ENCODE results near the gene GHR.

Gene GHR

DNA sequence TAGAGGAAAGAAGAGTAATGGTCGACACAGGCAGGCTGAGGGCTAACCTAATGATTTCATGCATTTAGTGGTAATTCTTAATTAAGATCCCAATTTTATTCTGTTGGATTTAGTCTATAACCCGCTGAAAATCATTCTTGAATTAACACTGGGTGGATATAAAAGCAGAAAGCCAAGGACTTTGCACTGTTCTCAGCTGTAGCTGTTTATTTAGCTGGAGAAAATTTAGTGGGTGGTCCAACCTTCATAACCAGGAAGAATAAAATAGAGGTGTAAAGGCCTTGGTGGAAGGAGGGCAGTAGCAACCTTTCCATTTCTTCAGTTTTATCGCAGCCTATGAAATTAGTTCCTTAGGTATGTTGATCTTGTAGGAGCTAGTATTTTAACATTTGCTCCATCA, 92.3 kb downstream of the GHR start:
- Histone ChIP-seq H3K4me2 (ENCODE audit: low read depth, low read length, poor library complexity, severe bottlenecking) (no peak overlapping the region), H3K9ac (ENCODE audit: low read depth, low read length, poor library complexity, severe bottlenecking) (no peak overlapping the region), H3K9me3 (ENCODE audit: insufficient read depth, low read depth, low read length) (no peaks in the 10 kb centered on the region), H2AFZ (ENCODE audit: low read length) (no peak overlapping the region), H3K79me2 (ENCODE audit: insufficient read depth, low read length) (no peaks in the 10 kb centered on the region), H4K20me1 (ENCODE audit: insufficient read depth, low read length, poor library complexity, severe bottlenecking) (no peaks in the 10 kb centered on the region), H3K27me3 (ENCODE audit: insufficient read depth, low read length, poor library complexity, severe bottlenecking) (no peaks in the 10 kb centered on the region), H3K9me2 (replicated peaks; ENCODE audit: low read depth, low read length) (no peaks in the 10 kb centered on the region), H3F3A (ENCODE audit: low read depth) (no peaks in the 10 kb centered on the region), H3K4me3 (ENCODE audit: low read length, poor library complexity, severe bottlenecking) (no peak overlapping the region), H3K4me1 (ENCODE audit: insufficient read depth, low read length, poor library complexity, severe bottlenecking) (no peaks in the 10 kb centered on the region), H3K36me3 (ENCODE audit: insufficient read depth, low read length) (no peaks in the 10 kb centered on the region)
- no peak for TF ChIP-seq EZH2phosphoT487 (IDR thresholded peaks at IDR 0.05; ENCODE audit: borderline replicate concordance)
- TF ChIP-seq, protein P1, sequence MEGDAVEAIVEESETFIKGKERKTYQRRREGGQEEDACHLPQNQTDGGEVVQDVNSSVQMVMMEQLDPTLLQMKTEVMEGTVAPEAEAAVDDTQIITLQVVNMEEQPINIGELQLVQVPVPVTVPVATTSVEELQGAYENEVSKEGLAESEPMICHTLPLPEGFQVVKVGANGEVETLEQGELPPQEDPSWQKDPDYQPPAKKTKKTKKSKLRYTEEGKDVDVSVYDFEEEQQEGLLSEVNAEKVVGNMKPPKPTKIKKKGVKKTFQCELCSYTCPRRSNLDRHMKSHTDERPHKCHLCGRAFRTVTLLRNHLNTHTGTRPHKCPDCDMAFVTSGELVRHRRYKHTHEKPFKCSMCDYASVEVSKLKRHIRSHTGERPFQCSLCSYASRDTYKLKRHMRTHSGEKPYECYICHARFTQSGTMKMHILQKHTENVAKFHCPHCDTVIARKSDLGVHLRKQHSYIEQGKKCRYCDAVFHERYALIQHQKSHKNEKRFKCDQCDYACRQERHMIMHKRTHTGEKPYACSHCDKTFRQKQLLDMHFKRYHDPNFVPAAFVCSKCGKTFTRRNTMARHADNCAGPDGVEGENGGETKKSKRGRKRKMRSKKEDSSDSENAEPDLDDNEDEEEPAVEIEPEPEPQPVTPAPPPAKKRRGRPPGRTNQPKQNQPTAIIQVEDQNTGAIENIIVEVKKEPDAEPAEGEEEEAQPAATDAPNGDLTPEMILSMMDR (conservative IDR thresholded peaks at IDR 0.05; ENCODE audit: low read length) = no peak

DNA sequence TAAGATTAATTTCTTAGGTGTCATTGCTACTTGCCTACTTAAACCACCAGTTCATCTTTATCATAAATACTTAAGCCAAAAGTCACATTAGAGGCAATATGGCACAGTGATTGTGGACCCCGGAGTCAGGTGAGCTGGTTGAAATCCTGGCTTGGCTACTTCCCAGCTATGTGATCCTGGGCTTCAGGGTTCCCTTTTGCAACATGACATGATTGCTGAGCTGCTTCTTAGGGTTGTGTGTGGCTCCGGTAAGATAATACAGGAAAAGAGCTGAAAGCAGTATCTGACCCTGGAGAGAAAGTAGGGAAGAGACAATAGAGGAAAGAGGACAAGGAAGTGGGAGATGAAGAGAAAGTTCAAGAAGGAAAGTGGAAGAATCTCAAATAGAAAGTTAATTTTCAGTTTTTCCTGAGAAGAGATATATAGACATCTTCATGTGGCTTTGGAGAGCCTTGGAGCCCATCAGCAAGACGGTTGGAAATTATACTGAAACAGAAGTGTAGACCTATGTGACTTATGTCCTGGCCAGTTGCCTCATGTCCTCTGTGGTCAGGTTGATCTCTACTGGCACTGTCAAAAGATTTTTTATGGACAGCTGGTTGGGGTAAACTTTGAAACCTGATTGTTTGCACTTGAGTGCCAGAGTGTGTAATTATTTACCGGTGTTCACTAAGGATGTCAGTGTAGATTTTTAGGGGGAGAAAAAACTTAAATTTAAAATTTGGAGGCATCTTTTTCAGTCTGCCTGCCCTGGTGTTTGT, 93.2 kb downstream of the GHR start:
- no peaks in the 10 kb centered on the region for H3F3A ChIP-seq (ENCODE audit: low read depth)
- H3K9me3 ChIP-seq (ENCODE audit: insufficient read depth, low read depth, low read length) = no peaks in the 10 kb centered on the region
- no peak overlapping the region for H3K4me2 ChIP-seq (ENCODE audit: low read depth, low read length, poor library complexity, severe bottlenecking)
- no peaks in the 10 kb centered on the region for H3K79me2 ChIP-seq (ENCODE audit: insufficient read depth, low read length)
- no peaks in the 10 kb centered on the region for H4K20me1 ChIP-seq (ENCODE audit: insufficient read depth, low read length, poor library complexity, severe bottlenecking)
- no peaks in the 10 kb centered on the region for H3K4me1 ChIP-seq (ENCODE audit: insufficient read depth, low read length, poor library complexity, severe bottlenecking)
- no peaks in the 10 kb centered on the region for H3K27me3 ChIP-seq (ENCODE audit: insufficient read depth, low read length, poor library complexity, severe bottlenecking)
- no peak overlapping the region for H3K4me3 ChIP-seq (ENCODE audit: low read length, poor library complexity, severe bottlenecking)
- H3K9me2 ChIP-seq (replicated peaks; ENCODE audit: low read depth, low read length) = no peaks in the 10 kb centered on the region
- TF ChIP-seq EZH2phosphoT487 (IDR thresholded peaks at IDR 0.05; ENCODE audit: borderline replicate concordance) = no peak
- H3K36me3 ChIP-seq (ENCODE audit: insufficient read depth, low read length) = no peaks in the 10 kb centered on the region
- no peak overlapping the region for H3K9ac ChIP-seq (ENCODE audit: low read depth, low read length, poor library complexity, severe bottlenecking)
- H2AFZ ChIP-seq (ENCODE audit: low read length) = no peak overlapping the region

DNA sequence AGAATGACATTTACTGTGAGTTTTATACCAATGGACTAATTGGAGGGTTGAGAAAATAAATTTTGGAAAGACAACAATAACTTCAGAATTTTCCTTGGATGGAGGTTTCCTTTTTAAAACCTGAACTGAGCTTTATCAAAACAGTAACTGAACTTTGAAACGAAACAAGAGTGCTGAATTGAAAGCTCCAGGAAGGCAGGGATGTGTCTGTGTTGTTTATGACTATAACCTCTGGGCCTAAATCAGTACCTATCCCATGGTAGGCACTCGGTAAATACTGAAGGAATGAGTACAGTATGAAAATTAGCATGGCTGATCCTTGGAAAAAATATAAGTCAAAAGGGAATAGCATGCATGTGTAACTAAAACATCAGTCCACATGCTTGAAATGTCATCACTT, 93.9 kb downstream of the GHR start:
- TF ChIP-seq EZH2phosphoT487 (IDR thresholded peaks at IDR 0.05; ENCODE audit: borderline replicate concordance) = no peak
- TF ChIP-seq, protein P1 (conservative IDR thresholded peaks at IDR 0.05; ENCODE audit: low read length) = no peak
- Histone ChIP-seq H2AFZ (ENCODE audit: low read length) (no peak overlapping the region), H3K9me2 (replicated peaks; ENCODE audit: low read depth, low read length) (no peaks in the 10 kb centered on the region), H3K36me3 (ENCODE audit: insufficient read depth, low read length) (no peaks in the 10 kb centered on the region), H3K4me3 (ENCODE audit: low read length, poor library complexity, severe bottlenecking) (no peak overlapping the region), H3F3A (ENCODE audit: low read depth) (no peaks in the 10 kb centered on the region), H3K9ac (ENCODE audit: low read depth, low read length, poor library complexity, severe bottlenecking) (no peak overlapping the region), H3K4me1 (ENCODE audit: insufficient read depth, low read length, poor library complexity, severe bottlenecking) (no peaks in the 10 kb centered on the region), H3K79me2 (ENCODE audit: insufficient read depth, low read length) (no peaks in the 10 kb centered on the region), H3K4me2 (ENCODE audit: low read depth, low read length, poor library complexity, severe bottlenecking) (no peak overlapping the region), H3K27me3 (ENCODE audit: insufficient read depth, low read length, poor library complexity, severe bottlenecking) (no peaks in the 10 kb centered on the region), H3K9me3 (ENCODE audit: insufficient read depth, low read depth, low read length) (no peaks in the 10 kb centered on the region), H4K20me1 (ENCODE audit: insufficient read depth, low read length, poor library complexity, severe bottlenecking) (no peaks in the 10 kb centered on the region)

Data from Loucy (cell line).